Neural cell (in vitro differentiated cells): ENCODE measurements around the gene PSMA2. TPM values are rescaled to one million over a fixed set of nuclear protein-coding genes. Genes with fewer than 3 reads are reported as not detected.

Source experiments
- H2AFZ ChIP-seq: fragments of 200-600, 300-800 bp; sonication (generic), shearing (Covaris generic); 2 replicates; pipeline ENCODE4 v1.6.0; 2014; ENCODE audit warnings: low read depth, mild to moderate bottlenecking, antibody characterized with exemption, low read length, moderate library complexity
- H3F3A ChIP-seq: fragments of 200-600 bp; shearing (Covaris generic); 2 replicates; pipeline ENCODE4 v1.6.1; 2016; ENCODE audit warnings: mild to moderate bottlenecking, moderate library complexity, mixed read lengths, antibody characterized with exemption, low read length; ENCODE audit not compliant: insufficient read depth, poor library complexity, severe bottlenecking
- H3K27ac ChIP-seq: fragments of 200-600, 300-800 bp; sonication (generic), shearing (Covaris generic); 2 replicates; pipeline ENCODE4 v1.5.1; 2014; ENCODE audit warnings: mild to moderate bottlenecking, low read length, moderate library complexity
- H3K27me3 ChIP-seq: fragments of 300-800, 200-600 bp; sonication (generic), shearing (Covaris generic); 2 replicates; pipeline ENCODE4 v1.6.0; 2014; ENCODE audit warnings: mild to moderate bottlenecking, low read depth, low read length, moderate library complexity; ENCODE audit not compliant: insufficient read depth
- H3K36me3 ChIP-seq: fragments of 300-800, 200-600 bp; sonication (generic), shearing (Covaris generic); 2 replicates; pipeline ENCODE4 v1.5.1; 2014; ENCODE audit warnings: mild to moderate bottlenecking, antibody characterized with exemption, low read length, moderate library complexity; ENCODE audit not compliant: insufficient read depth
- H3K4me2 ChIP-seq: fragments of 300-800, 200-600 bp; sonication (generic), shearing (Covaris generic); 2 replicates; pipeline ENCODE4 v1.6.0; 2014; ENCODE audit warnings: mild to moderate bottlenecking, low read length
- H3K4me3 ChIP-seq: fragments of 300-800, 200-600 bp; sonication (generic), shearing (Covaris generic); 2 replicates; pipeline ENCODE4 v1.5.1; 2014; ENCODE audit warnings: mild to moderate bottlenecking, low read length, moderate library complexity
- H3K79me2 ChIP-seq: fragments of 200-600 bp; shearing (Covaris generic); replicated peaks from 2 replicates; pipeline ENCODE4 v1.6.0; 2014; ENCODE audit warnings: mild to moderate bottlenecking, low read length, moderate library complexity; ENCODE audit not compliant: insufficient read depth
- H3K9ac ChIP-seq: fragments of 300-800, 200-600 bp; sonication (generic), shearing (Covaris generic); 2 replicates; pipeline ENCODE4 v1.6.1; 2016; ENCODE audit warnings: mild to moderate bottlenecking, low read length, mixed read lengths
- H3K9me2 ChIP-seq: fragments of 200-600 bp; shearing (Covaris generic); 2 replicates; pipeline ENCODE4 v1.6.1; 2016; ENCODE audit warnings: mild to moderate bottlenecking, low read length, mixed read lengths; ENCODE audit not compliant: insufficient read depth
- H3K9me3 ChIP-seq: fragments of 200-600, 300-800 bp; sonication (generic), shearing (Covaris generic); 2 replicates; pipeline ENCODE4 v1.6.1; 2016; ENCODE audit warnings: mild to moderate bottlenecking, mixed run types, low read length, moderate library complexity, mixed read lengths
- H4K20me1 ChIP-seq: fragments of 200-600 bp; shearing (Covaris generic); 2 replicates; pipeline ENCODE4 v1.6.1; 2016; ENCODE audit warnings: mild to moderate bottlenecking, mixed run types; ENCODE audit not compliant: insufficient read depth
- EP300 ChIP-seq: fragments of 450-650 bp; conservative IDR thresholded peaks from 2 replicates; pipeline ENCODE4 v1.6.1; 2014; ENCODE audit warnings: antibody characterized with exemption, mild to moderate bottlenecking, moderate library complexity; ENCODE audit not compliant: poor library complexity, severe bottlenecking
- EZH2 ChIP-seq: fragments of 200-600, 300-800 bp; shearing (Covaris generic), sonication (generic); IDR thresholded peaks from 2 replicates; pipeline ENCODE4 v1.6.1; 2014; ENCODE audit warnings: antibody characterized with exemption, low read length, borderline replicate concordance, mild to moderate bottlenecking; ENCODE audit not compliant: insufficient read depth, poor library complexity, severe bottlenecking
- MXI1 ChIP-seq: fragments of 450-650 bp; conservative IDR thresholded peaks from 2 replicates; pipeline ENCODE4 v1.6.1; 2014; ENCODE audit warnings: antibody characterized with exemption, mild to moderate bottlenecking; ENCODE audit not compliant: poor library complexity, severe bottlenecking
- POLR2AphosphoS5 ChIP-seq: IDR thresholded peaks from 2 replicates; pipeline ENCODE4 v1.6.1; 2012
- RAD21 ChIP-seq: fragments of 450-650 bp; conservative IDR thresholded peaks from 2 replicates; pipeline ENCODE4 v1.6.1; 2014; ENCODE audit warnings: antibody characterized with exemption, mild to moderate bottlenecking, moderate library complexity
- SMC3 ChIP-seq: fragments of 450-650 bp; conservative IDR thresholded peaks from 2 replicates; pipeline ENCODE4 v1.6.1; 2014; ENCODE audit warnings: antibody characterized with exemption, mild to moderate bottlenecking, moderate library complexity; ENCODE audit not compliant: poor library complexity
- TAF1 ChIP-seq: IDR thresholded peaks from 2 replicates; pipeline ENCODE4 v1.6.1; 2012; ENCODE audit warnings: low read depth
- polyA plus RNA-seq: library from polyadenylated mRNA; depleted of rRNA; stranded (reverse); fragments of >200 nt; gene quantifications from 2 replicates; pipeline ENCODE4 v1.2.3, GENCODE V29; 2014
- TF ChIP-seq, protein P1 (sequence below): fragments of 450-650 bp; IDR thresholded peaks from 2 replicates; pipeline ENCODE4 v1.5.1; 2014; ENCODE audit warnings: antibody characterized with exemption, mild to moderate bottlenecking, moderate library complexity; ENCODE audit not compliant: poor library complexity, severe bottlenecking
- TF ChIP-seq, protein P2 (sequence below): IDR thresholded peaks from 2 replicates; pipeline ENCODE4 v1.6.1; 2012; ENCODE audit warnings: borderline replicate concordance

Gene PSMA2
- polyA plus RNA-seq, 1 donor from 2014 or later, result 225 TPM

- Histone ChIP-seq H3F3A (no peaks in the 10 kb centered on the region), H3K4me3 (peak overlapping the region; percentile 78), H3K79me2 (peaks cover 52% of the 10 kb centered on the region), H3K27me3 (no peaks in the 10 kb centered on the region), H3K27ac (no peak overlapping the region), H2AFZ (no peak overlapping the region), H4K20me1 (no peaks in the 10 kb centered on the region), H3K4me2 (no peak overlapping the region), H3K36me3 (peaks cover 16% of the 10 kb centered on the region), H3K9me2 (no peaks in the 10 kb centered on the region), H3K9me3 (no peaks in the 10 kb centered on the region), H3K9ac (no peak overlapping the region)
- TF ChIP-seq, protein P1, sequence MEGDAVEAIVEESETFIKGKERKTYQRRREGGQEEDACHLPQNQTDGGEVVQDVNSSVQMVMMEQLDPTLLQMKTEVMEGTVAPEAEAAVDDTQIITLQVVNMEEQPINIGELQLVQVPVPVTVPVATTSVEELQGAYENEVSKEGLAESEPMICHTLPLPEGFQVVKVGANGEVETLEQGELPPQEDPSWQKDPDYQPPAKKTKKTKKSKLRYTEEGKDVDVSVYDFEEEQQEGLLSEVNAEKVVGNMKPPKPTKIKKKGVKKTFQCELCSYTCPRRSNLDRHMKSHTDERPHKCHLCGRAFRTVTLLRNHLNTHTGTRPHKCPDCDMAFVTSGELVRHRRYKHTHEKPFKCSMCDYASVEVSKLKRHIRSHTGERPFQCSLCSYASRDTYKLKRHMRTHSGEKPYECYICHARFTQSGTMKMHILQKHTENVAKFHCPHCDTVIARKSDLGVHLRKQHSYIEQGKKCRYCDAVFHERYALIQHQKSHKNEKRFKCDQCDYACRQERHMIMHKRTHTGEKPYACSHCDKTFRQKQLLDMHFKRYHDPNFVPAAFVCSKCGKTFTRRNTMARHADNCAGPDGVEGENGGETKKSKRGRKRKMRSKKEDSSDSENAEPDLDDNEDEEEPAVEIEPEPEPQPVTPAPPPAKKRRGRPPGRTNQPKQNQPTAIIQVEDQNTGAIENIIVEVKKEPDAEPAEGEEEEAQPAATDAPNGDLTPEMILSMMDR, result no peak
- TF ChIP-seq TAF1 (no peak), RAD21 (no peak), POLR2AphosphoS5 (no peak), MXI1 (no peak), EZH2 (no peak), EP300 (no peak), SMC3 (no peak)
- TF ChIP-seq, protein P2, sequence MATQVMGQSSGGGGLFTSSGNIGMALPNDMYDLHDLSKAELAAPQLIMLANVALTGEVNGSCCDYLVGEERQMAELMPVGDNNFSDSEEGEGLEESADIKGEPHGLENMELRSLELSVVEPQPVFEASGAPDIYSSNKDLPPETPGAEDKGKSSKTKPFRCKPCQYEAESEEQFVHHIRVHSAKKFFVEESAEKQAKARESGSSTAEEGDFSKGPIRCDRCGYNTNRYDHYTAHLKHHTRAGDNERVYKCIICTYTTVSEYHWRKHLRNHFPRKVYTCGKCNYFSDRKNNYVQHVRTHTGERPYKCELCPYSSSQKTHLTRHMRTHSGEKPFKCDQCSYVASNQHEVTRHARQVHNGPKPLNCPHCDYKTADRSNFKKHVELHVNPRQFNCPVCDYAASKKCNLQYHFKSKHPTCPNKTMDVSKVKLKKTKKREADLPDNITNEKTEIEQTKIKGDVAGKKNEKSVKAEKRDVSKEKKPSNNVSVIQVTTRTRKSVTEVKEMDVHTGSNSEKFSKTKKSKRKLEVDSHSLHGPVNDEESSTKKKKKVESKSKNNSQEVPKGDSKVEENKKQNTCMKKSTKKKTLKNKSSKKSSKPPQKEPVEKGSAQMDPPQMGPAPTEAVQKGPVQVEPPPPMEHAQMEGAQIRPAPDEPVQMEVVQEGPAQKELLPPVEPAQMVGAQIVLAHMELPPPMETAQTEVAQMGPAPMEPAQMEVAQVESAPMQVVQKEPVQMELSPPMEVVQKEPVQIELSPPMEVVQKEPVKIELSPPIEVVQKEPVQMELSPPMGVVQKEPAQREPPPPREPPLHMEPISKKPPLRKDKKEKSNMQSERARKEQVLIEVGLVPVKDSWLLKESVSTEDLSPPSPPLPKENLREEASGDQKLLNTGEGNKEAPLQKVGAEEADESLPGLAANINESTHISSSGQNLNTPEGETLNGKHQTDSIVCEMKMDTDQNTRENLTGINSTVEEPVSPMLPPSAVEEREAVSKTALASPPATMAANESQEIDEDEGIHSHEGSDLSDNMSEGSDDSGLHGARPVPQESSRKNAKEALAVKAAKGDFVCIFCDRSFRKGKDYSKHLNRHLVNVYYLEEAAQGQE, result no peak
Observed at GRCh38 chr7:42934291-42934690, 2.3 kb upstream of the PSMA2 start.

DNA sequence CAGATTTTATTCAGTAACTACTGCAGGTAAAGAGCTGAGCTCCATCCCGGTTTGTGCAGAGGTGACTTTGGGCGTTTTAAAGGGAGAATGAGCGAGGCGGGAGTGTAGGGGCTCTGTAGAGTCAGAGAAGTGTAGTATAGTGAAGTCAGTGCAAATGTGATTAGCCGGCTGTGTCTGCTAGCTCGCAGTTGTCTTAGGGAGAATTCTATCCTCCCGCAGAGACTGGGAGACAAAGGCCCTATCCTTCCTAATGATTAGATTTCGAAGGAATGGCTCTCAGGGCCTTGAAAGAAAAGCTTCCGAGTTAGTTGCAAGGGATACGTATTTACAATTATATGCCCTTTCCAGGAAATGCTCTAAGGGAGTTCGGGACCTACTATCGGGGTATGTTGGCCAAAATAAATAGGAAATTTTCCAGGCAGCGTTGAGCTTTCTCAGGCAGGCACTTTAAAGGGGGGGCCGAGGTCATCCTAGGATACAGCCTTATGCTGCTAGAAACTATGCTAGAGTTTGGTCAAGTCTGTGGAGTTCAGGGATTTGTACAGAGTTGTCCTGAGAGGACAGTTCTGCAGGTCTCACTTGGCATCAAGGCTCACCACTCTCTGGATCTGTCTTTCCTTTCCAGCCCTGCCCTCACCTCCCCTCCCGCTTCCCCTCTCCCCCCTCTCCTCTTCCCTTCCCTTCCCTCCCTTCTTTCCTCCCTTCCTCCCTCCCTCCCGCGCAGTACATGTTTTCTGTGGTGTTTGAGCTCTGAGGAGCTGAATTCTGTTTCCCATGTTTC is 1.0 kb upstream of the PSMA2 start:
- peak overlapping the region; percentile 78 for H3K4me3 ChIP-seq
- no peak for TF ChIP-seq EZH2
- no peak for TF ChIP-seq RAD21
- no peak for TF ChIP-seq MXI1
- TF ChIP-seq EP300, result no peak
- no peak for TF ChIP-seq TAF1
- no peak for TF ChIP-seq POLR2AphosphoS5
- TF ChIP-seq, protein P1, result no peak
- peak; percentile 12 for TF ChIP-seq SMC3
- TF ChIP-seq, protein P2, result no peak
- H3K4me2 ChIP-seq, result peak overlapping the region; percentile 68
- no peaks in the 10 kb centered on the region for H3K9me3 ChIP-seq
- peaks cover 12% of the 10 kb centered on the region for H3K36me3 ChIP-seq
- H3K9me2 ChIP-seq, result no peaks in the 10 kb centered on the region
- peak overlapping the region; percentile 76 for H3K27ac ChIP-seq
- peaks cover 65% of the 10 kb centered on the region for H3K79me2 ChIP-seq
- peak overlapping the region; percentile 77 for H3K9ac ChIP-seq
- H3F3A ChIP-seq, result no peaks in the 10 kb centered on the region
- H4K20me1 ChIP-seq, result no peaks in the 10 kb centered on the region
- no peaks in the 10 kb centered on the region for H3K27me3 ChIP-seq
- peak overlapping the region; percentile 96 for H2AFZ ChIP-seq
